ENCODE measurements around the gene RIPOR3.

DNA sequence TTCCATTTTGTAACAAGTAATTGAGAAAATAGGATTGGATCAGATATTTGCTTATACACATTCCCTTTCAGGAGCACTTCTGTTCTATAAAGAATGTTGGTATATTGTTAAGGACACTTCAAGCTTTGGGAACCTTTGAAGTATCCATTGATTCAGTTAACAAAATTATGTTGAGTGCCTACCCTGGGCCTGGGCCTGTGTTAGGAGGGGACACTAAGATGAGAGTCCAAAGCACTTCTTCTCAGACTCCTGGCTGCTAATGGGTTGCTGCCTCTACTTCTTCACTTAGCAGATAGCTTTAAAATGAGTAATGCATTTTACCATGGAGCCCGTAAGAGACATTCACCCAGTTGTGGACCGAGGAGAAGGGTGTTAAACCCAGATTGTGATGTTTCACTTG is 140.8 kb downstream of the RIPOR3 start:
- TF ChIP-seq, protein P1, sequence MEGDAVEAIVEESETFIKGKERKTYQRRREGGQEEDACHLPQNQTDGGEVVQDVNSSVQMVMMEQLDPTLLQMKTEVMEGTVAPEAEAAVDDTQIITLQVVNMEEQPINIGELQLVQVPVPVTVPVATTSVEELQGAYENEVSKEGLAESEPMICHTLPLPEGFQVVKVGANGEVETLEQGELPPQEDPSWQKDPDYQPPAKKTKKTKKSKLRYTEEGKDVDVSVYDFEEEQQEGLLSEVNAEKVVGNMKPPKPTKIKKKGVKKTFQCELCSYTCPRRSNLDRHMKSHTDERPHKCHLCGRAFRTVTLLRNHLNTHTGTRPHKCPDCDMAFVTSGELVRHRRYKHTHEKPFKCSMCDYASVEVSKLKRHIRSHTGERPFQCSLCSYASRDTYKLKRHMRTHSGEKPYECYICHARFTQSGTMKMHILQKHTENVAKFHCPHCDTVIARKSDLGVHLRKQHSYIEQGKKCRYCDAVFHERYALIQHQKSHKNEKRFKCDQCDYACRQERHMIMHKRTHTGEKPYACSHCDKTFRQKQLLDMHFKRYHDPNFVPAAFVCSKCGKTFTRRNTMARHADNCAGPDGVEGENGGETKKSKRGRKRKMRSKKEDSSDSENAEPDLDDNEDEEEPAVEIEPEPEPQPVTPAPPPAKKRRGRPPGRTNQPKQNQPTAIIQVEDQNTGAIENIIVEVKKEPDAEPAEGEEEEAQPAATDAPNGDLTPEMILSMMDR (IDR thresholded peaks at IDR 0.05): no peak
- TF ChIP-seq EP300 (IDR thresholded peaks at IDR 0.05): no peak
